Medulla oblongata (tissue), 1 donor: Measurements from ENCODE around the gene MREG.
"Not testable (repeated sequence)": the region's sequence is repeated elsewhere in the genome, so short reads cannot be mapped to it uniquely, and the experiment has no call there.

Experiments
- DNase-seq: peaks from one replicate; pipeline ENCODE4 v3.0.0-alpha.2; 2015; ENCODE audit errors: extremely low spot score

The MREG gene

GRCh38 chr2:215988556-215989207 is 24.7 kb downstream of the MREG start:
- not testable (repeated sequence) for DNase-seq

- DNase-seq, result no peak
Measured at GRCh38 chr2:215985257-215985656, 28.1 kb downstream of the MREG start.

- no peak for DNase-seq
Measured at GRCh38 chr2:215984661-215985060, 28.7 kb downstream of the MREG start.

GRCh38 chr2:215983581-215984351 is 29.6 kb downstream of the MREG start:
- no peak for DNase-seq

- no peak for DNase-seq
Measured at GRCh38 chr2:215982465-215982875, 30.9 kb downstream of the MREG start.

GRCh38 chr2:215981115-215981514 is 32.2 kb downstream of the MREG start:
- DNase-seq, result no peak

- no peak for DNase-seq
Measured at GRCh38 chr2:215979620-215980019, 33.7 kb downstream of the MREG start.

- DNase-seq, result no peak
Measured at GRCh38 chr2:215974700-215975429, 38.5 kb downstream of the MREG start.

GRCh38 chr2:215973954-215974699 is 39.2 kb downstream of the MREG start:
- no peak for DNase-seq

GRCh38 chr2:215973145-215973792 is 40.1 kb downstream of the MREG start:
- no peak for DNase-seq

GRCh38 chr2:215971671-215972070 is 41.7 kb downstream of the MREG start:
- no peak for DNase-seq

GRCh38 chr2:215970894-215971293 is 42.5 kb downstream of the MREG start:
- not testable (repeated sequence) for DNase-seq

GRCh38 chr2:215970425-215970824 is 42.9 kb downstream of the MREG start:
- DNase-seq, result no peak

- DNase-seq, result no peak
Measured at GRCh38 chr2:215969131-215969841, 44.1 kb downstream of the MREG start.

- no peak for DNase-seq
Measured at GRCh38 chr2:215968499-215968898, 44.9 kb downstream of the MREG start.

GRCh38 chr2:215967590-215968378 is 45.6 kb downstream of the MREG start:
- DNase-seq, result no peak

- no peak for DNase-seq
Measured at GRCh38 chr2:215966951-215967350, 46.4 kb downstream of the MREG start.

- no peak for DNase-seq
Measured at GRCh38 chr2:215966274-215966673, 47.1 kb downstream of the MREG start.

- DNase-seq, result no peak
Measured at GRCh38 chr2:215965532-215966165, 47.7 kb downstream of the MREG start.
